SK-N-SH (cell line): ENCODE results near the gene ZNF444. TPM values are rescaled to one million over a fixed set of nuclear protein-coding genes. Genes with fewer than 3 reads are reported as not detected.

Source experiments
- CTCF ChIA-PET: fragments of 300-600, 350-600 bp; formaldehyde crosslinking; extraction: SDS; loops from one replicate; lab custom pipeline; 2021; lab: Yijun Ruan, JAX
- POLR2A ChIA-PET: fragments of 350-600 bp; sonication (Branson Sonifier 250); formaldehyde crosslinking; extraction: SDS; loops from one replicate; lab custom pipeline; 2020; ENCODE audit warnings: antibody characterized with exemption, inconsistent platforms; lab: Yijun Ruan, JAX
- DNase-seq: peaks from one replicate; pipeline ENCODE4 v3.0.0; 2012
- H2AFZ ChIP-seq: fragments of 200-600 bp; sonication (generic); 2 replicates; pipeline ENCODE4 v1.8.1; 2016; ENCODE audit warnings: antibody characterized with exemption, mild to moderate bottlenecking, low read depth
- H3F3A ChIP-seq: fragments of 200-600 bp; sonication (generic); replicated peaks from 2 replicates; pipeline ENCODE3; 2016; ENCODE audit warnings: antibody characterized with exemption, mild to moderate bottlenecking; ENCODE audit not compliant: insufficient read depth
- H3K27ac ChIP-seq, 2 experiments: fragments of 200-500 bp in 1 of 2; fragments of 200-600 bp in 1 of 2; sonication (Bioruptor generic) in 1 of 2; sonication (generic), shearing (Covaris generic) in 1 of 2; 2 replicates each; pipeline versions ENCODE4 v1.5.1 to v1.6.1; 2014 to 2016; ENCODE audit warnings: low read depth in 2 of 2, inconsistent platforms in 1 of 2, low read length in 1 of 2, mild to moderate bottlenecking in 1 of 2, mixed read lengths in 1 of 2
- H3K27me3 ChIP-seq: fragments of 200-600 bp; sonication (generic), shearing (Covaris generic); 2 replicates; pipeline ENCODE4 v1.6.1; 2016; ENCODE audit warnings: mixed run types; ENCODE audit not compliant: insufficient read depth
- H3K36me3 ChIP-seq, 2 experiments: fragments of 200-500 bp in 1 of 2; fragments of 200-600 bp in 1 of 2; sonication (Bioruptor generic) in 1 of 2; sonication (generic) in 1 of 2; replicated peaks in 1 of 2; 2 replicates each; pipeline versions ENCODE3 to v1.5.1; 2014 to 2016; ENCODE audit warnings: low read length in 1 of 2, mild to moderate bottlenecking in 1 of 2; ENCODE audit not compliant: insufficient read depth in 2 of 2, control insufficient read depth in 1 of 2
- H3K4me1 ChIP-seq, 2 experiments: fragments of 200-500 bp in 1 of 2; fragments of 200-600 bp in 1 of 2; sonication (Bioruptor generic) in 1 of 2; sonication (generic), shearing (Covaris generic) in 1 of 2; 2 replicates each; pipeline versions ENCODE4 v1.5.1 to v1.6.1; 2014 to 2016; ENCODE audit warnings: low read depth in 1 of 2, low read length in 1 of 2, mixed run types in 1 of 2; ENCODE audit not compliant: insufficient read depth in 2 of 2, control insufficient read depth in 1 of 2
- H3K4me2 ChIP-seq: fragments of 200-600 bp; sonication (generic), shearing (Covaris generic); 2 replicates; pipeline ENCODE4 v1.6.1; 2017; ENCODE audit warnings: mixed run types
- H3K4me3 ChIP-seq, 2 experiments: fragments of 200-500 bp in 1 of 2; fragments of 200-600 bp in 1 of 2; sonication (Bioruptor generic) in 1 of 2; sonication (generic), shearing (Covaris generic) in 1 of 2; 2 replicates each; pipeline versions ENCODE4 v1.5.1 to v1.8.1; 2014 to 2016; ENCODE audit warnings: low read depth in 2 of 2, inconsistent platforms in 1 of 2, low read length in 1 of 2, mild to moderate bottlenecking in 1 of 2, mixed read lengths in 1 of 2, moderate library complexity in 1 of 2
- H3K79me2 ChIP-seq: fragments of 200-600 bp; sonication (generic); 2 replicates; pipeline ENCODE4 v1.8.1; 2017; ENCODE audit warnings: mild to moderate bottlenecking; ENCODE audit not compliant: insufficient read depth
- H3K9ac ChIP-seq: fragments of 200-600 bp; sonication (generic); 2 replicates; pipeline ENCODE4 v1.6.1; 2017; ENCODE audit warnings: mixed run types
- H3K9me2 ChIP-seq: fragments of 200-600 bp; sonication (generic); 2 replicates; pipeline ENCODE4 v1.6.1; 2017; ENCODE audit warnings: mixed run types
- H3K9me3 ChIP-seq: fragments of 200-600 bp; sonication (generic); 2 replicates; pipeline ENCODE4 v1.6.1; 2017; ENCODE audit warnings: mixed run types, mild to moderate bottlenecking, moderate library complexity
- H4K20me1 ChIP-seq: fragments of 200-600 bp; sonication (generic); 2 replicates; pipeline ENCODE4 v1.6.1; 2017; ENCODE audit warnings: mild to moderate bottlenecking, mixed run types; ENCODE audit not compliant: insufficient read depth
- GATA2 ChIP-seq: sonication (generic); formaldehyde crosslinking; IDR thresholded peaks from 2 replicates; pipeline ENCODE4 v1.5.0; 2020; ENCODE audit warnings: mild to moderate bottlenecking, missing genetic modification reagents
- JUND ChIP-seq: IDR thresholded peaks from 2 replicates; pipeline ENCODE4 v1.4.0; 2012
- MAX ChIP-seq: IDR thresholded peaks from 2 replicates; pipeline ENCODE4 v1.4.0; 2012; ENCODE audit warnings: low read depth
- MXI1 ChIP-seq: IDR thresholded peaks from 2 replicates; pipeline ENCODE4 v1.6.1; 2012; ENCODE audit warnings: mild to moderate bottlenecking, low read depth, low read length, improper control_type of control experiment
- RAD21 ChIP-seq: IDR thresholded peaks from 2 replicates; pipeline ENCODE4 v1.6.1; 2012; ENCODE audit warnings: mild to moderate bottlenecking, low read length
- RXRA ChIP-seq: IDR thresholded peaks from 2 replicates; pipeline ENCODE4 v1.4.0; 2012; ENCODE audit warnings: low read depth, mild to moderate bottlenecking, borderline replicate concordance
- SMC3 ChIP-seq: IDR thresholded peaks from 2 replicates; pipeline ENCODE4 v1.6.1; 2012; ENCODE audit warnings: low read depth, low read length, improper control_type of control experiment
- TEAD4 ChIP-seq: IDR thresholded peaks from 2 replicates; pipeline ENCODE4 v1.4.0; 2012; ENCODE audit warnings: mild to moderate bottlenecking, borderline replicate concordance; ENCODE audit not compliant: insufficient read depth
- ZBTB33 ChIP-seq: IDR thresholded peaks from 2 replicates; pipeline ENCODE4 v1.4.0; 2012; ENCODE audit warnings: low read depth, borderline replicate concordance
- WGBS: methylation state at CpG from one replicate; pipeline ENCODE4 v1.1.6; 2017; ENCODE audit warnings: low lambda C conversion rate; 5-methylcytosine and 5-hydroxymethylcytosine counted together
- polyA plus RNA-seq, 3 experiments: library from polyadenylated mRNA; depleted of rRNA; stranded (reverse); fragments of >200 nt; gene quantifications; 2 replicates each; pipeline ENCODE4 v1.2.3, GENCODE V29; 2012

ZNF444 gene
- polyA plus RNA-seq, 1 of the 3 experiments (the other 2 are of a cell fraction), result 23.2 TPM

- TF ChIP-seq ZBTB33 (no peak), TEAD4 (no peak)
Measured at GRCh38 chr19:56117889-56118288, 23.2 kb upstream of the ZNF444 start (continued).

- no peaks in the 10 kb centered on the region for H3K9me2 ChIP-seq
- H3K9me3 ChIP-seq, result no peaks in the 10 kb centered on the region
- H3K27me3 ChIP-seq, result no peaks in the 10 kb centered on the region
- peak overlapping the region; percentile 95 for H3K9ac ChIP-seq
- 64% methylated on average over 8 of the region's 8 CpGs for WGBS
- H3F3A ChIP-seq, result peaks cover 6% of the 10 kb centered on the region
- H4K20me1 ChIP-seq, result peaks cover 61% of the 10 kb centered on the region
- peak overlapping the region; percentile 98 for H3K4me2 ChIP-seq
- POLR2A ChIA-PET, result interaction anchor here (0.8 kb wide), 1 partner anchor 22 kb away, joined by 3 read pairs; the partner anchor contains the start of gene ZNF444
- H3K79me2 ChIP-seq, result peaks cover 62% of the 10 kb centered on the region
- H3K4me1 ChIP-seq, result peaks cover 4 to 21% of the 10 kb centered on the region in 2 experiments; a peak in 1 of 4 replicates
- DNase-seq, result no peak
- TF ChIP-seq JUND, result no peak
- no peak for TF ChIP-seq MXI1
- TF ChIP-seq RXRA, result no peak
- no peak for TF ChIP-seq RAD21
- TF ChIP-seq, all 33 proteins: peak for 0
- Histone ChIP-seq H2AFZ (no peak overlapping the region), H3K4me3 (peak overlapping the region; percentile 86 to 91), H3K36me3 (peaks cover 0 to 12% of the 10 kb centered on the region in 2 experiments), H3K27ac (peak overlapping the region; percentile 83 to 90; a peak in 3 of 4 replicates)
- CTCF ChIA-PET, result interaction anchor here (0.9 to 1.7 kb wide), 4 partner anchors 38 to 43 kb away, joined by 3 to 5 read pairs (median 4); no protein-coding TSS in a partner anchor
Measured at GRCh38 chr19:56118666-56119581, 22.2 kb upstream of the ZNF444 start.

GRCh38 chr19:56119582-56119978 is 21.5 kb upstream of the ZNF444 start:
- ChIA-PET CTCF (interaction anchor here (0.9 to 1.7 kb wide), 3 partner anchors 39 to 43 kb away, joined by 3 to 5 read pairs (median 4); no protein-coding TSS in a partner anchor), POLR2A (interaction anchor here (0.8 kb wide), 1 partner anchor 21 kb away, joined by 3 read pairs; the partner anchor contains the start of gene ZNF444)
- Histone ChIP-seq H3K36me3 (peaks cover 0 to 12% of the 10 kb centered on the region in 2 experiments), H3K4me2 (peak overlapping the region; percentile 98), H3F3A (peaks cover 6% of the 10 kb centered on the region), H4K20me1 (peaks cover 55% of the 10 kb centered on the region), H3K27me3 (no peaks in the 10 kb centered on the region), H3K9ac (peak overlapping the region; percentile 95), H3K9me2 (no peaks in the 10 kb centered on the region), H3K4me1 (peaks cover 4 to 21% of the 10 kb centered on the region in 2 experiments; a peak in 1 of 4 replicates), H3K27ac (peak overlapping the region; percentile 83 to 90), H2AFZ (no peak overlapping the region), H3K9me3 (no peaks in the 10 kb centered on the region), H3K79me2 (peaks cover 58% of the 10 kb centered on the region), H3K4me3 (peak overlapping the region; percentile 86 to 91)
- TF ChIP-seq MAX (peak; percentile 47; the same call in 1 of the 2 replicates), SMC3 (no peak), GATA2 (CRISPR knock-in tag) (peak; percentile 65)
- peak; percentile 61 for DNase-seq
- WGBS, result 21% methylated on average over 12 of the region's 16 CpGs
